Measurements from ENCODE around the gene FBRS.
A peak's percentile ranks its signal among the peaks of the same experiment; 100 is the strongest.

Gene FBRS

GRCh38 chr16:30656974-30657865 is 1.0 kb upstream of the FBRS start:
- no peak for TF ChIP-seq CTCF (IDR thresholded peaks at IDR 0.05)

- TF ChIP-seq CTCF (IDR thresholded peaks at IDR 0.05): peak; percentile 24; the same call in 1 of the 2 replicates
These were observed 688 bp downstream of the FBRS start for GRCh38 chr16:30658731-30659506.

- TF ChIP-seq CTCF (IDR thresholded peaks at IDR 0.05): no peak
These were observed 1.5 kb downstream of the FBRS start for GRCh38 chr16:30659507-30660423.

- no peak for TF ChIP-seq CTCF (IDR thresholded peaks at IDR 0.05)
These were observed 2.4 kb downstream of the FBRS start for GRCh38 chr16:30660424-30661261.

- TF ChIP-seq CTCF (IDR thresholded peaks at IDR 0.05): no peak
These were observed 4.2 kb downstream of the FBRS start for GRCh38 chr16:30662449-30662848.

GRCh38 chr16:30663038-30663437 is 4.8 kb downstream of the FBRS start:
- TF ChIP-seq CTCF (IDR thresholded peaks at IDR 0.05): no peak

Measured in LNCAP (cell line).